Fibroblast of peridontal ligament (primary cell): ENCODE results near the gene HORMAD2.
A peak's percentile ranks its signal among the peaks of the same experiment; 100 is the strongest.

ENCODE experiments used
- DNase-seq: peaks from one replicate; pipeline ENCODE4 v3.0.0-alpha.2; 2010; ENCODE audit errors: extremely low read depth

The HORMAD2 gene

GRCh38 chr22:30161051-30161469, 80.8 kb downstream of the HORMAD2 start:
- no peak for DNase-seq

DNA sequence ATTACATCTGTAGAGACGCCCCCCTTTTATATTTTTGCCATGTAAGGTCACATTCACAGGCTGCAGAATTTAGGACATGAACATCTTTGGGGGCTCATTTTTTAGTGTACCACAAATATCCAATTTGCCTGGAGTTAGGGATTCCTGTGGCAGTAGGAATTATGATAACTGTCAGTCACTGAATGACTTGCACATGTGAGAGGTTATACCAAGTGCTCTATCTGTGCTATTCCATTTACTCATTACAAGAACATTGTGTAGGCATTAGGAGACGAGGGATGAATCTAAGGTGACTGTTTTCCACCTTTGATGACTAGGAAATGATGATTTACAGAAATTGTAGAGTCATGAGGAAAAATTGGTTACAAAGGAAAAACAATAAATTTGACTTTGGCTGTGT, 87.0 kb downstream of the HORMAD2 start:
- no peak for DNase-seq

- DNase-seq: no peak
These were observed 87.5 kb downstream of the HORMAD2 start for GRCh38 chr22:30167734-30168133.

DNA sequence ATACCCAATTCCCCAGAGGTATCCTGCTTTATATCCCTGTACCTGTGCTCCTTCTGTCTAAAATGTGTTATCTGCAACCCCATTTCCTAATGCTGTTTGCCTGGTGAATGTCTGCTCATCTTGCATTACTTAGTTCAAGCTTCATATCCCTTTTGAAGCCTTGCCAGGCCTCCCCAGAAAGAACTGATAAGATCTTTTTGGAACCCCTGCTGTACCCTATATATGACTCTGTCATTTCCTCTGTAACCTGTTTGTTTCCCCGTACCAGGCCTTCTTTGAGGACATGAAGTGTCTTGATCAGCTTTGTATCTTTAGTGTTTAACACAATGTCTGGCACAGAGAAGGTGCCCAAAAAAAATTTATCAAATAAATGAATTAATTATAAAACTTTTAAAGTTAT, 88.7 kb downstream of the HORMAD2 start:
- no peak for DNase-seq

DNA sequence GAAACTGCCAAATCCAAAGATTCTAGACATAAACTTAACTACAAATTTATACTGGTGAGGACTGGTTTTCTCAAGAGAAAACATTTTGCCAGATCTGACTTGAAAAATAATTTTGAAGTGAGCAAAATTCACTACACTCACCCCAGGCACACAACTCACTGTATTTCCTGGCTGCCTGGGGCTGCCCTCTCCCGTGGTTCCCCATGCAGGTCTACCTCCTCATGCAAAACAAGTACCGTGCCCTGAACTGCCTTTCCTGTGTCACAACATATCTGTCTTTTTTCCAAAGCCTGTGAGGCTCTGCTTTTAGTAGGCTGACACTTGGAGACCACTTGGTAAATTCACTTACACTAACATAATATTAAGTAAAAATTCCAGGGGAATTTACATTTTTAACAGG, 89.9 kb downstream of the HORMAD2 start:
- no peak for DNase-seq

GRCh38 chr22:30171008-30171407, 90.7 kb downstream of the HORMAD2 start:
- no peak for DNase-seq

DNA sequence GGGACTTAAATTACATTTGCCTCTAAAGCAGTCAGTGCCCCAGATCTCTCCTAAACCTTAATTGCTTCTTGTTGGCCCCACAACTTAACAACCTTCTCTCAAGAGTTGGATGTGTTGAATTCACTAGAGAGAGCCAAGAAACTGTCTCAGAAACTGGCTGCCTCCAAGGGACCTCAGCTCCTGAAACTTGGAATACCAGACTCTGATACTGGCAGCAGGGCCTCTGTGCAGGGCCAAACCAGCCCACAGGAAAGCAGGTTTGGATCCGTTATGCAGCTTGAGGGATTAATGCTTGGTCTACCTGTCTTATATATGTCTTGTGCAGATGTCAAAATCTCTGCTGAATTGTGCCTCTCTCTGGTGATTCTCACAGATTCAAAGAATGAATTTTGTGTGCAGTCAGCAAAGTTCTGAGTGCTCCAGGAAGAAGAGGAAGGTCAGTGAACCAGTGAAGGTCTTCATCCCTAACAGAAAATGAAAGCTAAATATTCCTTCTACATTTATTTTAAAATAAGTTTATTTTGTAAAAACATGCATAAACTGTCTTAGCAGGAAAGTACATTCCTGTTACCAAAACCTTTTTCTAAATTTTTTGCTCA, 95.5 kb downstream of the HORMAD2 start:
- DNase-seq: no peak

- DNase-seq: no peak
These were observed 96.2 kb downstream of the HORMAD2 start for GRCh38 chr22:30176431-30176830.

DNA sequence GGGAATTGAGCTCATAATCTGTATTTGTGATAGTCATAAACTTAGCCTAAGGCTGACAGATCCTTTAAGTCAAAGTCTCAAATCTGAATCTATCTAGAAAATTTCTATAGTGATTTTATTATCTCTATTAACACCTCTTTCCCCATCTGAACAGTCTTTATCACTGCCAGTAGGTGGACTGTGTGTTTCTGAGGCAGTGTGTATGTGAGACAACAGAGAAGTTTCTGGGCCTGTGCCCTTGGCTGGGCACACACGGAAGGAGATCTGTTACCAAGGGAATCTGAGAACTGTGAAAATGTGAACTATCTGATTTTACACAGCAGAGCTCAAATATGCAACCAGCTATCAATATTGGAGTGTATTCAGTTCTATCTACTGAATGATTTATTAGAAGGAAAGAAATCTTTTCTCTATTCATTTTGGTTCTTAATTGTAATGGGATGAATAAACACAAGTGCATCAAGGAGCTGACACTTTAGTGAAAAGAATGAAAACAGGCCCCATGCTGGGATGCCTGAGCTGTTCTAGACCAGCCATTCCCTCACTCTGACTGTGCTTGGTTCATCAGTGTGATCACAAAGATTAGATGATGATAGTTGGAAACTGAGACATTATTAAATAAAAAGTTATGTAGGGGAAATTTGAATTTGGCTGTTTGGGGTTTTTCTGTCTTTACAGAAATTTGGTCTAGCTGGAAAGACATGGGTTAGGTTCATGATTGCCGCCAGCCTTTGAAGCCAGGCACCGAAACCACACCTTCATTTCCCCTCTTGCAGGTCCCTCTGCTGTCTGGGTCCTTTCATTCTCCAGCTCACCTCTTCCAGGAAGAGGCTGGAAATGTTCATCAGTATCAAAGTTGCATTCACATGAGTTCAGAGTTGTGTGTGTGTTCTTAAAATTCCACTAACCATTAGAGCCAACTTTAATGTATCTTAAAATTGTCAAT, 98.2 kb downstream of the HORMAD2 start:
- DNase-seq: no peak

DNA sequence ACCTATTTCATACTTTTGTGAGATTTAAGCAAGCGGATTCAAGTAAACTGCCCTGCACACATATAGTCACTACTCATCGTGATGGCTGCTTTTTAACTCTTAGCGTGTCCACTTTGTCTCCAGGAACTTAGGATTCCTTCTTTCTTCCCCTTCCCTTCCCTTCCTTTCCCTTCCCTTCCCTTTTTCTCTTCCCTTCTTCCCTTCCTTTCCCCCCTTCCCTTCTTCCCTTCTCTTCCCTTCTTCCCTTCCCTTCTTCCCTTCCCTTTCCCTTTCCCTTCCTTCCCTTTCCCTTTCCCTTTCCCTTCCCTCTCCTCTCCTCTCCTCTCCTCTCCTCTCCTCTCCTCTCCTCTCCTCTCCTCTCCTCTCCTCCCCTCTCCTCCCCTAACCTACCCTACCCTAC, 100.4 kb downstream of the HORMAD2 start:
- DNase-seq: no peak

GRCh38 chr22:30181459-30182349, 101.4 kb downstream of the HORMAD2 start:
- DNase-seq: no peak

- no peak for DNase-seq
These were observed 102.1 kb downstream of the HORMAD2 start for GRCh38 chr22:30182350-30182745.

DNA sequence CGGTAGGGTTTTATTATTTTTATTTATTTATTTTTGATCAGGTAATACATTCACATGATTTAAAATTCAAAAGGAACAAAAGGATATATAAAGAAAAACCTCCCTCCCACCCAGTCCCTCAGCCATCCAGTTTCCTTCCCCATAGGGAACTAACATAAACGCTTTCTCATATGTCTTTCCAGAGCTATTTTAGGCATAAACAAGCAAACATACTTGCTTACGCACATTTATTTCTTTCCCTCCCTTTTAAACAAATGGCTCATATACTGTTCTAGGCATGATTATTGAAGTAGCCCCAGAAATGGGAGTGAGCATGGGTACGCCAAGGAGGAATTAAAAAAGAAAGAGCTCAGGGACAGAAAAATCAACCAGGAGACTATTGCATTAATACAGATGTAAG, 102.6 kb downstream of the HORMAD2 start:
- peak; percentile 56 for DNase-seq

- no peak for DNase-seq
These were observed 103.0 kb downstream of the HORMAD2 start for GRCh38 chr22:30183271-30183670.

DNA sequence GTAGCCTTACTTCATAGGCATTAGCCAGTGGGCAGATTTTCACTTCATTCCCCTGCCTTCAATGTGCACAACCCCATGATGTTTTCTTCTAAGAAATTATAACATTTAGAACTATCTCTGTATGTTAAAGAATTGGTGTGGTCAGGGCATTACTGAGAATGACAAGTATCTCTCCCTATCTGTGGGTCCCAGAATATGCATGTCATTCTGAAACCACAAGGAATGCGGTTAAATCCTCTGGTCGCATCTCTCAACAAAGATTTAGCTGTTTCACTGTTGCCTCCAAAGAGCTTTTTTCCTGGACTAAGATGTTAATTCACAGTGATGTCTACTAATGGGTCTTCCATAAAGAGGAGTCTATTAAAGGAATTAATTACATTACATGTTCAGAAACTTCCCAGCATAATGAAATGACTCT, 103.6 kb downstream of the HORMAD2 start:
- peak; percentile 65 for DNase-seq

GRCh38 chr22:30185129-30185528, 104.9 kb downstream of the HORMAD2 start:
- DNase-seq: no peak

- DNase-seq: no peak
These were observed 105.3 kb downstream of the HORMAD2 start for GRCh38 chr22:30185549-30185948.

DNA sequence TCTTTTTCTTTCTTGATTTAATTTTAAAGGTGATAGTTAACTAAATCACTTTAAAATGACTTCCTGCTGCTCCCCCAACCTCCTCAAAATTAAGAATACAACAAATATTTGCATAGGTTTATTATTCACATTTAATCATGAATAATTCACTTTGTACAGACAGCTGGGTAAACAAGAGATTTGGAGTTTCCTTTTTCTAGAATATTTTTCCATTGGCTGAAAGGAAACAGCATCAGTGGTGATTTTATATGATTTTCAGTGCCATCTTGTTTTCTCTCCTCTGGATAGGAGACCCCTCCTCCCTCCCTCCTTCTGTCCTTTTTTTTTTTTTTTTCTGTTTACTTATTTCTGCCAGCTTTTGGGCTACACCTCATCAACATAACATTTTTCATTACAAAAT, 105.8 kb downstream of the HORMAD2 start:
- no peak for DNase-seq

DNA sequence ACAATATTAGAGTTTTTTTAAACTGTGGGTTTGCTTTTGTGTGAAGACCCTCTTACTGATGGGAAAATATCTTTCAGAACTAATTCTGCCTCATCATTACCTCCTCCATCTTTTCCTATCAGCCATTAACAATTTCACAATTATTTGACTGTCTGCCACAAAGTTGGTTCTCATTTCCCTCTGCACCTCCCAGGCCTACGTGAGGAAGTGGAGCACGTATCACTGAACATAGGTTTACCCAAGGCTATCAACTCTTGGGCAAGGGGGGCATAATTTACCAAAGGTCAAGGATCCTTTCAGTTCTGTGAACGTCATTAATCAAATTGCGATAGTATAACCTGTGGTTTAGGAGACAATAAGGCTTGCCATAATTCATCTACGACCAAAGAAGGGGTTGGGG, 106.2 kb downstream of the HORMAD2 start:
- no peak for DNase-seq

DNA sequence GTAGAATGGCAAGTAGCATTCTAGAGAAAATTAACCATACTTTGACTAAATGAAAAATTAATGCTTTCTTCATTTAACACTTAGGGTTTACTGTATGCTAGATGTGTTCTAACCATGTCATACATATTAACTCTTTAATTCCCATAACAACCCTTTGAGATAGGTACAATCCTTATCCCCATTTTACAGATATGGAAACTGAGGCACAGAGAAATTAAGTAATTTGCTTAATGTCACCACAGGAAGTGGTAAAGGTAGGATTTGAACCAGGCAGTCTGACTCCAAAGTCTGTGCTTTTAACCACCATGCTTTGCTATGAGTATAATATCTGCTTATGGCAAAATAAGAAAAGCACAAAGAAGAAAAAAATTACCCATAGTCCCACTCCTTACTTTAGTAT, 106.8 kb downstream of the HORMAD2 start:
- no peak for DNase-seq

DNA sequence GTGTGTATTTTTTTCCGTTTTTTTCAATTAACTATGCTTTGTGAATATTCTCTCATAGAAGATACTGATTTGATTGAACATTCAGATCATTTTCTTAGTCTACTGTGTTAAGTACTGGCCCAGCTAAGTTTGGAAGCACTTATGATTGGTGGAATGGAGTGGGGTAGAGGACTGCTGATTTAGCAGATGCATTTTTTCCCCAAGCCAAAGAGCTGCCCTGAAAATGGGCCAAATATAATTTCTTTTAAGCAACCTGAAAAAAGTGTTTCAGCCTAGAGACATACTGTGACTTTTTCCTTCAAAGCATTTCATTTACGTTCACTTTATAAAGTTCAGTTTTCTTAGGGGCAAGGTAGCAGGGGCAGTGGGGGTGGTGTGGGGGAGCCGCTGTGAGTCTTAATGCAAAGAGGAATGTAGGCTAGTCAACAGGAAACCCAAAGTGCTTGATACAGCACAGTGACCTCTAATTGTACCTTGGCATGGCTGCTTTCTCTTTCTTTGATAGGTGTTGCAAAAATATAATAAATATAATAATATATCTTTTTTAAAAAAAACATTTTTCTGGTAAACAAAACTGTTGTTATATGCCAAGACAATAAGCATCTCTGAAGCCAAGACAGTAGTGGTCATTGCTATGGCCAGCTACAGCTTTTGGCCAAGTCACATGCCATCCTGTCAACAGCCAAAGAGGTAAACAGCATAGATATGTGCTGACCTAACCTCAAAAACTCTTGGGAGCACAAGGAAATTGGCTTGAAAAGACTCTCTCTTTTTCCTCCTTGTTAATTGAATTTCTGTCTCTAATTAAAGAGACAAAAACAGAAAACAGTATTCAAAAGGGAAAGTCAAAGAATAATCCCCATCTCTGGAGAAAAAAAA, 107.5 kb downstream of the HORMAD2 start:
- DNase-seq: peak; percentile 58
